Measurements from ENCODE around the gene TMEM150A. TPM values are rescaled to one million over a fixed set of nuclear protein-coding genes. Genes with fewer than 3 reads are reported as not detected.
A peak's percentile ranks its signal among the peaks of the same experiment; 100 is the strongest.
"Not testable (repeated sequence)": the region's sequence is repeated elsewhere in the genome, so short reads cannot be mapped to it uniquely, and the experiment has no call there.

TMEM150A gene
- total and polyA plus RNA-seq, 2 donors = 6.3 to 39.0 TPM

DNA sequence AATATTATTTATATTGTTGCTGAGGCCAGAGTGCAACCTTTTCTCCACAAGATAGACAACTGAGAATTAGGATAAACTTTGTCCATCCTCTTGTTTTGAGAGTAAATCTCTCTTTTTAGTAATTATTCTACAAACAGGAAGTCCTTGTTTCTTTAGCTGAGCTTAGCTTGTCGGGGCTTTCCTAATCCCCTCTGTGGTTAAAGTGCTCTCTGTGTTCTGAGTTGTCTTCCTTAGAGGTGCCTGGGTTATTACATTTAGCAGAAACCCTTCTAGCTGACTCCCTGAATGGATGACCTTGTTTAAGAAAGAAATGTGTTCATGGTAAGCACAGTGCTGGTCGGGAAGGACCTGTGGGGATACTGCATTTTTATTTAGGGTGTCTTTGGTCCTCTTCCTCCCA lies 26.2 kb upstream of the TMEM150A start:
- 50% methylated on average over 2 of the region's 2 CpGs for WGBS
- H3K36me3 ChIP-seq (ENCODE audit: insufficient read depth) = peaks cover 12% of the 10 kb centered on the region
- no peak for DNase-seq (ENCODE audit: extremely low spot score)

DNA sequence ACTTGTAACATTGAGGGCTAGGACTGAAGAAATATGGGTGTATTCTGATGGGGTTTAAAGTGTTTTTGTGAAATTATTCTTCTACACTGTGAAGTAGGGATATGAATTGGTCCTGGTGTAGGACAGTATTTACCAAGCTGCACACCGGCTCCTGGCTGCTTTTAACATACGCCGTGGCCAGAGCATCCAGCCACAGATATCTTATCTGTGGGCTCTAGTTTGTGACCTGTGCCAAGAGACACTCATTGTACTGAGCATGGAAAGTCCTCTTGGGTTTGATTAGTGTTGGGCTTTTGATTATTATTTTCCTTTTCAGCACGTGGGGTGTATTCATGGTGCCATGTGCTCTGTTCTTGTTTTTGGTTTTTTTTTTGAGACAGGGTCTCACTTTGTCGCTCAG lies 21.5 kb upstream of the TMEM150A start:
- no peak for DNase-seq (ENCODE audit: extremely low spot score)
- 89% methylated on average over 5 of the region's 5 CpGs for WGBS
- Histone ChIP-seq H3K36me3 (ENCODE audit: insufficient read depth) (peaks cover 9% of the 10 kb centered on the region), H3K27ac (ENCODE audit: low read depth) (no peak overlapping the region), H3K4me3 (ENCODE audit: low read depth, low read length) (no peak overlapping the region), H3K4me1 (ENCODE audit: insufficient read depth) (no peaks in the 10 kb centered on the region)

More for the DNA sequence above, 26.2 kb upstream of the TMEM150A start:
- Histone ChIP-seq H3K4me1 (ENCODE audit: insufficient read depth) (no peaks in the 10 kb centered on the region), H3K4me3 (ENCODE audit: low read depth, low read length) (no peak overlapping the region), H3K27ac (ENCODE audit: low read depth) (no peak overlapping the region)

DNA sequence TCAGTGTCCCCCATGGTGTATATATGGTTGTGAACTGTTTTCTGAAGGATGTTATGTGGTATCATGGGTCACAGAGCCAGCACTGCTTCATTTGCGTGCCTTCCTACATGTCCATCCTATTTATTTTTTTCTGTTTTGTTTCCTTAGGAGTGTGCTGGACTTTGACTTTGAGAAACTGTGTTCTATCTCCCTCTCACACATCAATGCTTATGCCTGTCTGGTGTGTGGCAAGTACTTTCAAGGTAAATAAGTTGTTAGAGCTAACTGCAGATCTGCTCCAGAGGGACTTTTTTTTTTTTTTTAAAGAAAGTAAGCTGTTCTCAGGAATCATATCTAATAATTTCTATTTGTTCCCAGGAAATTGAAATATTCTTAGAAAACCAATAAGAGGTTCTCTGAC lies 18.8 kb upstream of the TMEM150A start:
- Histone ChIP-seq H3K4me1 (ENCODE audit: insufficient read depth) (no peaks in the 10 kb centered on the region), H3K4me3 (ENCODE audit: low read depth, low read length) (no peak overlapping the region), H3K36me3 (ENCODE audit: insufficient read depth) (peaks cover 6% of the 10 kb centered on the region), H3K27ac (ENCODE audit: low read depth) (no peak overlapping the region)
- no peak for DNase-seq (ENCODE audit: extremely low spot score)
- 92% methylated on average over 1 of the region's 1 CpG for WGBS

DNA sequence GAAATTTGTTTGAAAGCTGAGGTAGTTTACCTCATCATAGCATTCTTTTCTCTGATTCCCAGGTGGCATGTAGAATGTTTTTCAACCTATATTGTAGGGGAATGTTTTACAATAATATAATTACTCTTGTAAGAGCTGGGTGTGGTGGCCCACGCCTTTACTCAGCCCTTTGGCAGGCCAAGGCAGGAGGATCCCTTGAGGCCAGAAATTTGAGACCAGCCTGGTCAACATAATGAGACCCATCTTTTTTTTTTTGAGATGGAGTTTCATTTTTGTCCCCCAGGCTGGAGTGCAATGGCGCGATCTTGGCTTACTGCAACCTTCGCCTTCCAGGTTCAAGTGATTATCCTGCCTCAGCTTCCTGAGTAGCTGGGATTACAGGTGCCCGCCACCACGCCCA lies 17.1 kb upstream of the TMEM150A start:
- H3K4me3 ChIP-seq (ENCODE audit: low read depth, low read length) = no peak overlapping the region
- no peaks in the 10 kb centered on the region for H3K4me1 ChIP-seq (ENCODE audit: insufficient read depth)
- no peak overlapping the region for H3K27ac ChIP-seq (ENCODE audit: low read depth)
- DNase-seq (ENCODE audit: extremely low spot score) = no peak
- 96% methylated on average over 6 of the region's 6 CpGs for WGBS
- peaks cover 3% of the 10 kb centered on the region for H3K36me3 ChIP-seq (ENCODE audit: insufficient read depth)

DNA sequence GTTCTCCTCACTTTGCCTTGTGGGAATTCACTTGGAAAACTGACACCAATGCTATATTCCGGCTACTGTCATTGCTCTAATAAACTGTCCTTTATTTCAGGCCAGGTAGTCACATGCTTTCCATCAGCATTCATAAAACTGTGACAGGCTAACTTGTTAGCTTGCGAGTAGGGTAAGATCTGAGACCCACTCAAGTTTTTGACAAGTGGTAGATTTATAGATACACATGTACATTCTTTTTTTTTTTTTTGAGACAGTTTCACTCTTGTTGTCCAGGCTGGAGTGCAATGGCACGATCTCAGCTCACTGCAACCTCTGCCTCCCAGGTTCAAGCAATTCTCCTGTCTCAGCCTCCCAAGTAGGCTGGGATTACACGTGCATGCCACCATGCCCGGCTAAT lies 15.2 kb upstream of the TMEM150A start:
- not testable (repeated sequence) for H3K4me3 ChIP-seq (ENCODE audit: low read depth, low read length); DNase-seq (ENCODE audit: extremely low spot score); H3K27ac ChIP-seq (ENCODE audit: low read depth); H3K4me1 ChIP-seq (ENCODE audit: insufficient read depth); H3K36me3 ChIP-seq (ENCODE audit: insufficient read depth)
- 74% methylated on average over 5 of the region's 5 CpGs for WGBS

DNA sequence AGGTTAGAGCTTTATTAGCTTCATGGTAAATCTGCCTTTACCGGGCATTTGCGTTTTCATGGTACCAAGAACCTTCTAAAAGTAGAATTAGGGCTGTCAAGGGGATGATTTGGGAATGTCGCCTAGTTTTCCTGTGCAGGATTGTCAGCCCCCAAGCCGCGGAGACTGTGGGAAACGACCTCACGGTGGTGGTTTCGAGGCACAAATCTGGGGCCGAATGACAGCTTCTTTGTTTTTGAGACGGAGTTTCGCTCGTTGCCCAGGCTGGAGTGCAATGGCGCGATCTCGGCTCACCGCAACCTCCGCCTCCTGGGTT lies 12.9 kb upstream of the TMEM150A start:
- no peak for DNase-seq (ENCODE audit: extremely low spot score)
- no peaks in the 10 kb centered on the region for H3K4me1 ChIP-seq (ENCODE audit: insufficient read depth)
- H3K27ac ChIP-seq (ENCODE audit: low read depth) = no peak overlapping the region
- H3K36me3 ChIP-seq (ENCODE audit: insufficient read depth) = peaks cover 3% of the 10 kb centered on the region
- WGBS = 83% methylated on average over 17 of the region's 17 CpGs
- H3K4me3 ChIP-seq (ENCODE audit: low read depth, low read length) = no peak overlapping the region

DNA sequence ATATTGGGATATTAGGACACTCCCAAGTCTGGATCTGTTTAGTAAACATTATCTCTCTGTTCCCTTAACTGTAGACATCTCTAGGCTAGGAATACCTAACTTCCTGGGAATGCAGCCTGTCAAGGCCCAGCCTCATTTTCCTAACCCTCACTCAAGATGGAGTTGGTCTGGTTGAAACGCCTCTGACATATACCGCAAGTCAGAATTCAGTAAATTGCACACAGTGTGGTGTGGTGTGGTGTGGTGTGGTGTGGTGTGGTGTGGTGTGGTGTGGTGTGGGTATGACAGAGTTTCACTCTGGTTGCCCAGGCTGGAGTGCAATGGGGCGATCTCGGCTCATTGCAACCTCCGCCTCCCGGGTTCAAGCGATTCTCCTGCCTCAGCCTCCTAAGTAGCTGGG lies 12.3 kb upstream of the TMEM150A start:
- H3K27ac ChIP-seq (ENCODE audit: low read depth); H3K4me1 ChIP-seq (ENCODE audit: insufficient read depth); DNase-seq (ENCODE audit: extremely low spot score); H3K4me3 ChIP-seq (ENCODE audit: low read depth, low read length); H3K36me3 ChIP-seq (ENCODE audit: insufficient read depth): not testable (repeated sequence)
- 89% methylated on average over 7 of the region's 7 CpGs for WGBS

DNA sequence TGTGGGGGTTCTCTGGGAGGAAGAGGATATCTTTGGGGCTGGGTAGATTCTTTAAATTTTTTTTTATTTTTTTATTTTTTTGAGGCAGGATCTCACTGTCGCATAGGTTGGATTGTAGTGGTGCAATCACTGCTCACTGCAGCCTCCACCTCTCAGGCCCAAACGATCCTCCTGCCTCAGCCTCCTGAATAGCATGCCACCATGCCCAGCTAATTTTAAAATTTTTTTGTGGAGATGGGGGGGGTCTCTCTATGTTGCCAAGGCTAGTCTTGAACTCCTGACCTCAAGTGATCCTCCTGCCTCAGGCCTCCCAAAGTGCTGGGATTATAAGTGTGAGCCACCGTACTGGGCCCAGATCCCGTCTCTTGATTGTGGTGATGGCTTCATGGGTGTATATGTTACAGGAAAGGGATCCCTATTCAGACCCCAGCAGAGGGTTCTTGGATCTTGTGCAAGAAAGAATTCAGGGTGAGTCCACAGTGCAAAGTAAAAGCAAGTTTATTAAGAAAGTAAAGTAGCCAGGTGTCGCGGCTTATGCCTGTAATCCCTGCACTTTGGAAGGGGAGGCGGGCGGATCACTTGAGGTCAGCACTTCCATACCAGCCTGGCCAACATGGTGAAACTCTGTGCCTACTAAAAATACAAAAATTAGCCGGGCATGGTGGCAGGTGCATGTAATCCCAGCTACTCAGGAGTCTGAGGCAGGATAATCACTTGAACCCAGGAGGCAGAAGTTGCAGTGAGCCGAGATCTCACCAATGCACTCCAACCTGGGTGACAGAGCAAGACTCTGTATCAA lies 11.4 kb upstream of the TMEM150A start:
- no peaks in the 10 kb centered on the region for H3K4me1 ChIP-seq (ENCODE audit: insufficient read depth)
- no peak overlapping the region for H3K27ac ChIP-seq (ENCODE audit: low read depth)
- H3K4me3 ChIP-seq (ENCODE audit: low read depth, low read length) = no peak overlapping the region
- 70% methylated on average over 10 of the region's 10 CpGs for WGBS
- no peak for DNase-seq (ENCODE audit: extremely low spot score)
- H3K36me3 ChIP-seq (ENCODE audit: insufficient read depth) = no peaks in the 10 kb centered on the region

DNA sequence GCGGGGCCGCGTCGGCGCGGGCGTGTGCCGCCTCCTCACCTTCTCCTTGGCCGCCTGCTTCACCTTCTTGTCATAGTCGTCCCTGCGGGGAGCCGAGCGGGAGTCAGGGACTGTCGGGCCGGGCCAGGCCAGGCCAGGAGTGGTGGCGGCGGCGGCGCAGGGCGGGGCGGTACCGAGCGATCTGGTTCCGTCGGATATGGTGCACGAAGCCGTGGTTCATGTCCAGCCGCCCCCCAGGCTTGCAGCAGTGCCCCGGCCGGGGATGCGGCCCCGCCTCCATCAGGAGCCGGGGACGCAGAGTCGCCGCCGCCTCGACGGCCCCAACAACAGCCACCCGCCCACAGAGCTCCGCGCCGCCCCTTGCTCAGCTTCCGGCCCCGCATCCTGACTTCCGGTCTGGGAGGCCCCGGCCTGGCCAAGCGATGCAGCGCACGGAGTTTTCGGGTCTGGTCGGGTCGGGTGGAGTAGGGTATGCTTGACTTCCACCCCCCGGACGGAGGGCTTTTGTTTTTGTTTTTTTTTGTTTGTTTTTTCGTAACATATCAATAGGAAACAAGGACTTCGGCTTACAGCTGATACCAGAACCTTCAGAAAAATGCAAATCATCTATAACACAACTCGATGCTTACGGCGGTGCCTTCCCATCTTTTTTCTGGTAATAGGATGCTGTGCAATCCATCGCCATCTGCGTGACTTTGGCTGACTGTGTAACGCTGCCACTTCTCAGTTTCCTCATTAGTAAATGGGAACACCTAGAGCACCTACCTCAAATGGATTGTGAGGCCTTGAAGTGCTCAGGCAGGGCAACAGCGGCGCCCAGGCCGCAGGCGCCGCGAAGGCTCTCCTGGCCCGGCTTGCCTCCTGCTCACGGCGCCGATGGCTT lies 9.4 kb upstream of the TMEM150A start, which contains the start of gene C2orf68:
TSS of gene C2orf68 (minus strand) at position 362 of the 883 bp plus-strand sequence. CDS start at position 280, 82 bp downstream.
- H3K27ac ChIP-seq (ENCODE audit: low read depth) = peak within 1 kb of the TSS; percentile 88
- H3K36me3 ChIP-seq (ENCODE audit: insufficient read depth) = no peaks in the 10 kb centered on the region
- H3K4me3 ChIP-seq (ENCODE audit: low read depth, low read length) = peak within 1 kb of the TSS; percentile 83
- no peaks in the 10 kb centered on the region for H3K4me1 ChIP-seq (ENCODE audit: insufficient read depth)
- peak; percentile 81 for DNase-seq (ENCODE audit: extremely low spot score)
- WGBS = 8% methylated on average over 73 of the region's 73 CpGs

DNA sequence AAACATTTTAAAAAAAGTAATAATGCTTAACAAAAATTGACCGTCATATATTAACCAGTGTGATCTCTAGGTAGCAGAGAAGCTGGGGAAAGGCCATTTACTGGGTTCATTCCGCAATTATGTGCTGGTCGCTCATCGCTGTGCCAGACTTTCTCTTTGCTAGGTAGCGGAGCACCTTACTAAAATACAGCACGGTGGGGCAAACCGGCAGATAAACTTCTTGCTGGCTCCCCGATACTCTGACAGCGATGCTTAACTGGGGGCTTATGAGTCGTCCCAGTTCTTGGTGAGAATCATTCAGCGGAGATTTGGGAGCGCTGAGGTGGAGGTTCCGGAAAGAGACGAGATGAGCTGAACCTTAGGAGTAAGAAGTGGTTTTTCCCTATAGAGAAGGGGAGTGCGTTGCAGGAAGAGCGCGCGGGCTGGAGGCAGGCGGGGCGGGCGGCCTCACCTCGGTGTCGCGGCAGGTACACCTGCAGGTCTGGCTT lies 8.8 kb upstream of the TMEM150A start:
- H3K4me3 ChIP-seq (ENCODE audit: low read depth, low read length) = peak overlapping the region; percentile 83
- no peaks in the 10 kb centered on the region for H3K36me3 ChIP-seq (ENCODE audit: insufficient read depth)
- H3K4me1 ChIP-seq (ENCODE audit: insufficient read depth) = no peaks in the 10 kb centered on the region
- DNase-seq (ENCODE audit: extremely low spot score) = no peak
- 6% methylated on average over 24 of the region's 24 CpGs for WGBS
- H3K27ac ChIP-seq (ENCODE audit: low read depth) = peak overlapping the region; percentile 88

DNA sequence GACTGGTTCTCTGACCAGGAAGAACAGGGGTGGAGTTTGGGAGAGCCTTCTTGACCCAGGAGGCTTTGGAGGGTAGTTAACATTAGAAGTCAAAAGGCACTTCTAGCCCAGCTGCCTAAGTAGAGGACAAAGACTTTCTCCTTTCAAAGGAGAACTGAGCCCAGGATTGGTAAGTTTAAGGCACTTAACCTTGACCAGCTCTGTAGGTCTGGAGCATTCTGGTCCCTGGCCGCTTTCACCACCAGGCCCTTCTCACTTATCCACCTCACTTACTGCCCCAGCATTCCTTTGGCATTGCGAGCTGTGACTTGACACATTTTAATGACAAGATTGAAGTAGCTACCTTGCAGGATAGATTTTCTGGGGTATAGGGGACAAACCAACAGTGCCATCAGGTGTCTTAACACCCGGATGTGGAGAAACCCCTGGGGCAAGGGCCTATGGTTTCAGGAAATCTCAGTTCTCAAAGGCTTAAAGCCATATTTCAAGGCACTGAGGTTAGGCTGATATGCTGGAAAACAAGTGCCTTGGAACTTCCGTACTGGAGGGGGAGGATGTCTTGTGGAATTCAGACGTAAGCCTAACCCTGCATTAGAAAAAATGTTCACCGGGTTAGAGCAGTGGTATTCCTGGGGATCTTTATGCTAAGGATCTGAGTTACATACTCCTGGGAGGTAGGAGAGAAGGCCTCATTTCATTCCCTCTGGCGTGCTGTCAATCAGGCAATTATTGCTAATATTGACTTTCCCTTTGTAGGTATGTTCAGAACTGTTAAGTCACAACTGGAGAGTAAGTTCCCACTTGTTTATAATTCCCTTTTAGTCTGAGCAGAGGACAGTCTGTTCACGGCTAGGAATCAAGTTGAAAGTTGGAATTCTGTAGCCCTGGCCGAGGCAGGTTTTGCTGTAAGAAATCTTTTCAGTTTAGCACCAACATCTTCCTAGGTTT lies 5.0 kb upstream of the TMEM150A start:
- no peak for DNase-seq (ENCODE audit: extremely low spot score)
- no peak overlapping the region for H3K27ac ChIP-seq (ENCODE audit: low read depth)
- H3K4me3 ChIP-seq (ENCODE audit: low read depth, low read length) = no peak overlapping the region
- no peaks in the 10 kb centered on the region for H3K4me1 ChIP-seq (ENCODE audit: insufficient read depth)
- WGBS = 78% methylated on average over 9 of the region's 9 CpGs
- H3K36me3 ChIP-seq (ENCODE audit: insufficient read depth) = no peaks in the 10 kb centered on the region

DNA sequence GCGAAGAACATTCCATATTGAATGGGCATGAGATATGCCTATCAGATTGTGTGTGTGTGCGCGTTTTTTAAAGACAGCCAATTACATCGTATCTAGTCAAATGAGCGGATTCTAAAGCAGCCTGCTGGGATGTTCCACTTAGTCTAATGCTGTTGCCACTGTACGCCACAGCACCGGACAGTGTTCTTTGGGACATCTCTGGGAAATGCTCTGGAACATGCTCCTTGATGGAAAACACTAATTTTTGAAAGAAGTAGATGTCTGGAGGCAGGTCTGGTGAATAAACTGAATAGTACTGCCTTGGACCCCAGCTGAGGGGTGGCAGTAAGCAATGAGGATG lies 3.6 kb upstream of the TMEM150A start:
- H3K36me3 ChIP-seq (ENCODE audit: insufficient read depth) = no peaks in the 10 kb centered on the region
- no peak overlapping the region for H3K27ac ChIP-seq (ENCODE audit: low read depth)
- WGBS = 57% methylated on average over 7 of the region's 7 CpGs
- H3K4me3 ChIP-seq (ENCODE audit: low read depth, low read length) = no peak overlapping the region
- no peaks in the 10 kb centered on the region for H3K4me1 ChIP-seq (ENCODE audit: insufficient read depth)
- DNase-seq (ENCODE audit: extremely low spot score) = no peak

DNA sequence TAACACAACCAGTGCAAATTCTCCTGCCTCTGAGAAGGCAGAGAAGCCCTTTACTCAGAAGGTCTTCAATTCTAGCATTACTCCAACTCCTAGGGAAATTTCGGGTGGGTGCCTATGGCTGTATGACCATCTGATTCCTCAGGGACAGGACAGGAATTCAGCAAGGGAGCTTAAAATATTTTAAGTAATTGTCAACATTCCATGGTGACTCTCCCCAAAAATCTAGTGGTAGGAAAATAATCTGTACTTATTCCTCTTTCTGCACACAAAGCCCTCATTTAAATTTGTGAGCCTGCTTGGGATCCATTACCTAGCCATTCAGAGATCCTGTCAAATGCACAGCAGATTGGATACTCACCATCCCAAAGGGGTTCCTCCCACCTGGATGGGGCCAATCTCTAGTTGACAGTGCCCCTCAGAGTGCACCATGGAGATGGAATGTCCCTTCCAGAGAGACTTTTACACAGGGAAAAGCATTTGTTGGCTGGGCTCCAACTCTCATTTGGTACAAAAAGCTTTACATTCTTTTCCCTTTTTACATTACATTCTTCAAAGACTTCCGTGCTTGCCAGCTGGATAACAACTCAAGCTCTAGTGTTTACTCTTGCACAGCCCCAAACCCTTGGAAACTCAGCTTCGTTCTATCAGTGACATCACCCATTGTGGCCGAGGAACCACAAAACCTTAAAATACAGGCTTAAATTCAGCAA lies 3.1 kb upstream of the TMEM150A start:
- 29% methylated on average over 4 of the region's 4 CpGs for WGBS
- Histone ChIP-seq H3K4me1 (ENCODE audit: insufficient read depth) (no peaks in the 10 kb centered on the region), H3K27ac (ENCODE audit: low read depth) (no peak overlapping the region), H3K4me3 (ENCODE audit: low read depth, low read length) (no peak overlapping the region), H3K36me3 (ENCODE audit: insufficient read depth) (no peaks in the 10 kb centered on the region)
- DNase-seq (ENCODE audit: extremely low spot score) = peak; percentile 60
